ENCODE results near the gene TIAL1. TPM values are rescaled to one million over a fixed set of nuclear protein-coding genes. Genes with fewer than 3 reads are reported as not detected.
A peak's percentile ranks its signal among the peaks of the same experiment; 100 is the strongest.
"Not testable (repeated sequence)": the region's sequence is repeated elsewhere in the genome, so short reads cannot be mapped to it uniquely, and the experiment has no call there.

Gene TIAL1
- total RNA-seq, 2 donors from 2014 or later: 138 to 152 TPM

DNA sequence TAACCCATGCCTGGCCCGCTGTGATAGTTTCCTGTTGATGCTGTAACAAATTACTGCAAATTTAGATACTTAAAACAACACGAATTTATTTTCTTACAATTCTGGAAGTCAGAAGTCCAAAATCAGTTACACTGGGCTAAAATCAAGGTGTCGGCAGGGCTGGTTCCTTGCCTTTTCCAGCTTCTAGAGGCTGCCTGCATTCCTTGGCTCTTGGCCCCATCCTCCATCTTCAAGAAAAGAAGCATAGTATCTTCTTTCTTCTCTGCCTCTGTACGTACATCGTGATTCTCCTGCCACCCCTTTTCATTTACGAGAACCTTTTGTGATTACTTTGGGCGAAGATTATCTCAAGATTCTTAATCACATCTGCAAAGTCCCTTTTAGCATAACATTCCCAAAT, 1.6 kb upstream of the TIAL1 start:
- no peaks in the 10 kb centered on the region for H3K9me3 Mint-ChIP-seq
- no peak overlapping the region for H3K27ac Mint-ChIP-seq
- peaks cover 30 to 32% of the 10 kb centered on the region in 2 donors for H3K4me1 Mint-ChIP-seq (ENCODE audit: low read depth in 2 of 2)
- ATAC-seq (no peak), DNase-seq (ENCODE audit: low spot score) (no peak)
- no peaks in the 10 kb centered on the region for H3K27me3 Mint-ChIP-seq
- peaks cover 17% of the 10 kb centered on the region for H3K36me3 Mint-ChIP-seq
- peak overlapping the region; percentile 23 for H3K4me3 Mint-ChIP-seq

DNA sequence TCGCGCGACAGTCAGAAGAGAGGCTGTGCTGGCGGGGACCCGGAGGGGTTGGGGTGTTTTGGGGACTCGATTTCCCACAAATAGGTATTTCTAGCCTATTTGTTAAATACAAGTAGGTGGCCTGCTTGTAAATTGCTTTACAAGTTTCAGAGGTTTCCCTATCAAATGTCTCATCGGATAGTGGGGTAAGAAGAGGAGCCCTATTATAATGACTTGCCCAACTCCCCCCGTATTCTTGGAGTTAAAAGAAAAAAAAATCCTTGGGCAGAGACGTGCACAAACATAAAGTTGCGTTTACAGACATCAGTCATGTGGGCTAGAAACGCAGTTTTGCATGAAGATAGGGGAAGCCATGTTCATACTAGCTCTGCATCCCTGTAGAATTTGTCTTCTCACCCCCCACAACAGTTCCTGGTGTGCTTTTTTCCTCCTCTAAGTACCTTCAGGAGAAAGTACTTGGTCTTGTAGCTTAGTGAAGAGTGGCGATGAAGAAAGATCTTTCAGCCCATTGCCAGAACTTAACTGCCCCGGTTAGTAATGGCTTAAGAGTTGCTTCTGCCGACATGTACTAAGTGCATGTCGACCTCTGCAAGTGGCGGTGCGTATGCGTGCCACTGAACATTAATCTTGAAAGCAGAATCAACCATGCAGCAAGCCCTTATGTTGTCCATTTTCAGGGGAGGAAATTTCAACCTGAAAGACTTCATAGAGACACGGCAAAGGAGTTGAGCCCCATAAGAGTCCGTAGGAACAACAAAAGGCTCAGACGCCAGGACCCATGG, 832 bp upstream of the TIAL1 start:
- H3K27me3 Mint-ChIP-seq: no peaks in the 10 kb centered on the region
- H3K4me1 Mint-ChIP-seq (ENCODE audit: low read depth in 2 of 2): peaks cover 38% of the 10 kb centered on the region in 2 donors
- no peak for ATAC-seq
- peak overlapping the region; percentile 88 to 96 for H3K27ac Mint-ChIP-seq
- H3K4me3 Mint-ChIP-seq: peak overlapping the region; percentile 89
- no peak for DNase-seq (ENCODE audit: low spot score)
- H3K36me3 Mint-ChIP-seq: peaks cover 17% of the 10 kb centered on the region
- no peaks in the 10 kb centered on the region for H3K9me3 Mint-ChIP-seq

DNA sequence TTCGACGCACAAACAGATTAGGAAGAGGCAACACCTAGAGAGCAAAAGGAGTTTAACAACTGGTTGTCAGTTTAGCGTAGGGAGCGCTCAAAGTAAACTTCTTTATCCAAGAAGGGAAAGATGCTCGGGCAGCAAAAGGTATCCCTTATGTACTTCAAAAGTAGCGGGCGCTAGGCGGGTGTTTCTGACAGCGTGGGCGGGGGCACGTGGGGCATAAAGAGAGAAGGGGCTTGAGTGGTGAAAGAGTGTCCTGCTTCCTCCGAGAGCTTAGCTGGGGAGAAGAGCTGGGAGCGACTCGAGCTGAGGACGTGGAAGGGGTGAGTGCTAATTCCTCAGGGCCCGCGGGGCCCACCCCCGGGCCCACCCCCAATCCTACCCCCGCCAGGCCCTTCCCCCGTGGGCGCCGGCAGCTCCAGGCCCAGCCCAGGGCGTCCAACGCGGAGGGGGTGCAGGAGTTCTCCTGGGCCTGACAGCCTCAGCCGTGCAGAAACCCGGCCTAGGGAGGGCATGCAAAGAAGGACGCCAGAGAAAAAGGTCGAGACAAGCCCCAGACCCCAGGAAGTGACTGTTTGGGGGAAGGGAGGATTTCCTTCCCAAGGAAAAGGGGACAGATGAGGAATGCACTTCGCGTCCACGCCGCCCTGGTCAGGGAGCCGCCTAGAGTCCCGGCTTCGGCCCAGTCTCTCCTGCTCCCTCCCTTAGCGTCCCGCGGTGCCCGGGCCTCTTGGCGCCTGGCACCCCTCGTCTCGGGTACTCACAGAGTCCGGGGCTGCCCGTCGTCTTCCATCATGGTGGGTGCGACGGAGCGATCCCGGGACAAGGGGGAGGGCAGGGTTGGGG, 868 bp downstream of the TIAL1 start:
- Mint-ChIP-seq H3K36me3 (peaks cover 21% of the 10 kb centered on the region), H3K9me3 (no peaks in the 10 kb centered on the region), H3K4me1 (ENCODE audit: low read depth in 2 of 2) (peaks cover 50 to 51% of the 10 kb centered on the region in 2 donors), H3K27ac (peak overlapping the region; percentile 88 to 96), H3K4me3 (peak overlapping the region; percentile 89), H3K27me3 (no peaks in the 10 kb centered on the region)
- peak; percentile 22 to 37 for ATAC-seq
- peak; percentile 78 for DNase-seq (ENCODE audit: low spot score)

DNA sequence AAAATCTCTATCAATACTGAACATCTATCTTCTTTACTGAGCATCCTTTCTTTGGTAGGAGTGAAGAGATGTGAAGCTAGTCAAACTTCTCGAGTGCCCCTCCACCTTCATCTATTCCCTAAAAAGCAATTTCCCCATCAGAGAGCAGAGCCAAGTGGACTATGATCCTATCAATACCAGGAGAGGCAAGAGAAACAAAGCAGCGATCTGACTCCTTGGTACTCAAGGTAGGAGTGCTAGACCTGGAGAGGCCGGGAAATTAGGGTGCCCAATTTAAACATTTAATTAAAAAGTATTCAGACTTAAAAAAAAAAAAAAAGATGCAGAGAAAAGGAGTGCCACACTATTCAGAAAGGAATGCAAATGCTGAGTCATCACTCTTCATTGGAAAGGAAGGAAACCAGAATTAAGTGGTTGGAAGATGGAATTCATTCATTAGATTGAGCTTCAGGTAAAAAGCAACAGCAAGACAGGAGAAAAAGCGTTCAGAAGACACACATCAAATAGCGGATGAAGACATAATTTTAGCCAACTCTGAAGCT, 1.6 kb downstream of the TIAL1 start:
- Mint-ChIP-seq H3K27me3 (no peaks in the 10 kb centered on the region), H3K36me3 (peaks cover 21% of the 10 kb centered on the region), H3K27ac (peak overlapping the region; percentile 88 to 96), H3K4me3 (peak overlapping the region; percentile 89), H3K9me3 (no peaks in the 10 kb centered on the region), H3K4me1 (ENCODE audit: low read depth in 2 of 2) (peaks cover 50 to 51% of the 10 kb centered on the region in 2 donors)
- ATAC-seq: no peak
- no peak for DNase-seq (ENCODE audit: low spot score)

DNA sequence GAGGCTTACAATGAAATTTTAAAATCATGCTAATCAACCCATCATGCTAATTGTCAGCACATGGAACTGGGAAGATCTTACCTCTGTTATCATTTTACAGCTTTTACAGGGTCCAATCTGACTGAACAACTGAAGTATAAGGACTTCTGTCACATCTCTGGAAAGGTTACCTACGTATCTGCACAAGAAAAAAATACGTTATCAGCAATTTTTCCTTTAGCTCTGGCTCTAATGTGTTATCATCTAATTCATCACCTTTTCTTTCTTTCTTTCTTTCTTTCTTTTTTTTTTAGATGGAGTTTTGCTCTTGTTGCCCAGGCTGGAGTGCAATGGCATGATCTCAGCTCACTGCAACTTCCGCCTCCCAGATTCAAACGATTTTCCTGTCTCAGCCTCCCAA, 8.7 kb downstream of the TIAL1 start:
- Mint-ChIP-seq H3K4me3 (no peak overlapping the region), H3K4me1 (ENCODE audit: low read depth in 2 of 2) (peaks cover 17 to 22% of the 10 kb centered on the region in 2 donors), H3K27ac (no peak overlapping the region), H3K27me3 (no peaks in the 10 kb centered on the region), H3K9me3 (no peaks in the 10 kb centered on the region), H3K36me3 (peaks cover 4% of the 10 kb centered on the region)
- ATAC-seq: no peak
- DNase-seq (ENCODE audit: low spot score): no peak

DNA sequence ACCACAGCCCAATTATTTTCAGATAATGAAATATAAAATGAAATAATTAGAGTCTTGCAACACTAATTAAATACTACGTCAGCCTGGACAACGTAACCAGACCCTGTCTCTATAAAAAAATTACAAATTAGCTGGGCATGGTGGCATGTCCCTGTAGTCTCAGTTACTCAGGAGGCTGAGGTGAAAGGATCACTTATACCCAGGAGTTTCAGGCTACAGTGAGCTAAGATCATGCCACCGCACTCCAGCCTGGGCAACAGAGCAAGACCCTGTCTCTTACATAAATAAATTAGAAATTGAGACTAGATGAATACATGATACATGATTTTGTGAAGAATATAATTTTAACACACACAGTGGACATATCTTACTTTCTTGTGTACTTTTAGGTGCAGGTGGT, 18.4 kb downstream of the TIAL1 start:
- ATAC-seq: no peak
- Mint-ChIP-seq H3K36me3 (peaks cover 39% of the 10 kb centered on the region), H3K9me3 (no peaks in the 10 kb centered on the region), H3K27ac (no peak overlapping the region), H3K27me3 (no peaks in the 10 kb centered on the region), H3K4me3 (no peak overlapping the region), H3K4me1 (ENCODE audit: low read depth in 2 of 2) (peaks cover 17 to 32% of the 10 kb centered on the region in 2 donors)
- no peak for DNase-seq (ENCODE audit: low spot score)

DNA sequence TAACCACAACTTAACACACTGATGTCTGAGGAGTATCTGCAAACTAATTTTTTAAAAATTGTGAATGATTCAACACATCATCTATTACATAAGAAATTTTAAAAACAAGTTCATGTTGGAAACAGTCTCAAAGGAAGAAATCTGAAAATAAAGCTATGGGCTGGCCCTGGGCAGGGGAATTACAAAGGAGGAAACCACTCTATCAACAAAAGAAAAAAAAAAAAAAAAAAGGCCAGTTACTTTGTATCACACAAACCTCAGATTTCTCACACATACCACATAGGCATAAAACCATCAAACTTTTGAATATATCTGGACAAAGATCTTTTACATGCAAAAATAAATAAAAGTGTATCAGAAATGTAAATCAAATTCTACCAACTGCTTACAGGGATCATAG, 20.8 kb downstream of the TIAL1 start:
- DNase-seq (ENCODE audit: low spot score): no peak
- H3K36me3 Mint-ChIP-seq: peaks cover 34% of the 10 kb centered on the region
- no peaks in the 10 kb centered on the region for H3K9me3 Mint-ChIP-seq
- H3K4me3 Mint-ChIP-seq: peak overlapping the region; percentile 60
- ATAC-seq: no peak
- peak overlapping the region; percentile 58 to 81 for H3K27ac Mint-ChIP-seq
- peaks cover 17 to 26% of the 10 kb centered on the region in 2 donors for H3K4me1 Mint-ChIP-seq (ENCODE audit: low read depth in 2 of 2)
- H3K27me3 Mint-ChIP-seq: no peaks in the 10 kb centered on the region

DNA sequence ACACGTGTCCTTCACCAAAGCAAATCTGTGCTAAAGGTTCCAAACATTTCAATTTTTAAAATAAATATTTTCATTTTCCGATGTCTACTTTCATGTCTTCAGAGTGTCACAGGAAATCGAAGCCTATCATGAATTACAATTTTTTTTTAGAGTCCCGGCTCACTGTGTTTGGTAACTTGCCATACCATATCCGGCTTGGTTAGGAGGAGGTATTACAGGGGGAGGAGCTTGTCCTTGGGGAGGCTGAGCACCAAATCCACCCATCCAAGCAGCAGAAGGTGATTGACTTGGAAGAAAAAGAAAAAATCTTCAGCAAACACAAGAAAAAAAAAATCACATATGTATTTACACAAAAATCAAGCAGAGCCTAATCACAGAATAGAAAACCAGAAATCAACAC, 21.3 kb downstream of the TIAL1 start:
- Mint-ChIP-seq H3K27me3 (no peaks in the 10 kb centered on the region), H3K36me3 (peaks cover 34% of the 10 kb centered on the region), H3K9me3 (no peaks in the 10 kb centered on the region), H3K27ac (peak overlapping the region; percentile 58 to 81), H3K4me3 (peak overlapping the region; percentile 60), H3K4me1 (ENCODE audit: low read depth in 2 of 2) (peaks cover 17 to 26% of the 10 kb centered on the region in 2 donors)
- peak; percentile 83 for ATAC-seq
- no peak for DNase-seq (ENCODE audit: low spot score)

DNA sequence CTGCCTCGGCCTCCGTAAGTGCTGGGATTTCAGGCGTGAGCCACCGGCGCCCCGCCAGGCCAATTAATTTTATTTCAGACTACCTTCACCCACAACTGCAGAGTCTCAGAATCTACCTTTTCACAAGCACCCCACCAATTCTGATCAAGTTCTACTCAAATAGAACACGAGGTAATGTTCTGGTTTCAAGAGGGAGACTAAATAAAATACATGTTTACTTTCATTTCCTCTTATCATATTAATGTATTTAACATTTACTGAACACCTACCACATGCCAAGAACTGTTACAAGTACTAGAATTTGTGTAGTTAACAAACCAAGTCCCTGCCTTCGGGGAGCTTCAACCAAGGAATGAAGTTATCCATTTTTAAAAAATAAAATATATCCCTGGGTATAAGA, 28.8 kb downstream of the TIAL1 start:
- Mint-ChIP-seq H3K36me3 (no peaks in the 10 kb centered on the region), H3K27me3 (no peaks in the 10 kb centered on the region), H3K4me3 (no peak overlapping the region), H3K9me3 (no peaks in the 10 kb centered on the region), H3K27ac (no peak overlapping the region), H3K4me1 (ENCODE audit: low read depth in 2 of 2) (no peaks in the 10 kb centered on the region)
- ATAC-seq (no peak), DNase-seq (ENCODE audit: low spot score) (no peak)

DNA sequence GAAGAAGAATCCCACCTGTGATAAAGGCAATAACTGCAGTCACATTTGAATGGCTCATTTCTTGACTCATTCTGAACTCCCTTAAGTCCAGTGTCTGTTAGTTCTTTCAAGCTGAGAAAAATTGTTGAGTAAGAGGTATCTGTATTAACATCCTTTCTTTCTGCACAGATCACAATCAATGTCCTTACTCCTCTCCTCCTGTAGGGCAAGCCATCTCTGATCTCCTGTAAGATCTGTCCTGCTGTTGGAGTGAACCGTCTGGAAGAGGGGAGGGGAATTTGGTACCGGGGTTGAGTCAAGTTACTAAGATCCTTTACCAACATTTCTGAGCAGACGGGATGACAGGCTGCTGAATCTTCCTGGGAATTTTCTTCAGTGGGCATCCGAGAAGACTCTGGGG, 34.7 kb downstream of the TIAL1 start:
- no peak overlapping the region for H3K4me3 Mint-ChIP-seq
- no peak for ATAC-seq
- H3K27me3 Mint-ChIP-seq: no peaks in the 10 kb centered on the region
- H3K36me3 Mint-ChIP-seq: no peaks in the 10 kb centered on the region
- H3K27ac Mint-ChIP-seq: no peak overlapping the region
- no peak for DNase-seq (ENCODE audit: low spot score)
- H3K4me1 Mint-ChIP-seq (ENCODE audit: low read depth in 2 of 2): no peaks in the 10 kb centered on the region
- no peaks in the 10 kb centered on the region for H3K9me3 Mint-ChIP-seq

DNA sequence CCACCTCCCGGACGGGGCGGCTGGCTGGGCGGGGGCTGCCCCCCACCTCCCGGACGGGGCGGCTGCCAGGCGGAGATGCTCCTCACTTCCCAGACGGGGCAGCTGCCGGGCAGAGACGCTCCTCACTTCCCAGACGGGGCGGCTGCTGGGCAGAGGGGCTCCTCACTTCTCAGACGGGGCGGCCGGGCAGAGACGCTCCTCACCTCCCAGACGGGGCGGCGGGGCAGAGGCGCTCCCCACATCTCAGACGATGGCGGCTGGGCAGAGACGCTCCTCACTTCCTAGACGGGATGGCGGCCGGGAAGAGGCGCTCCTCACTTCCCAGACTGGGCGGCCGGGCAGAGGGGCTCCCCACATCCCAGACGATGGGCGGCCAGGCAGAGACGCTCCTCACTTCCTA, 37.3 kb downstream of the TIAL1 start:
- H3K4me3 Mint-ChIP-seq; DNase-seq (ENCODE audit: low spot score); ATAC-seq; H3K4me1 Mint-ChIP-seq (ENCODE audit: low read depth in 2 of 2); H3K36me3 Mint-ChIP-seq; H3K27me3 Mint-ChIP-seq; H3K9me3 Mint-ChIP-seq; H3K27ac Mint-ChIP-seq: not testable (repeated sequence)

DNA sequence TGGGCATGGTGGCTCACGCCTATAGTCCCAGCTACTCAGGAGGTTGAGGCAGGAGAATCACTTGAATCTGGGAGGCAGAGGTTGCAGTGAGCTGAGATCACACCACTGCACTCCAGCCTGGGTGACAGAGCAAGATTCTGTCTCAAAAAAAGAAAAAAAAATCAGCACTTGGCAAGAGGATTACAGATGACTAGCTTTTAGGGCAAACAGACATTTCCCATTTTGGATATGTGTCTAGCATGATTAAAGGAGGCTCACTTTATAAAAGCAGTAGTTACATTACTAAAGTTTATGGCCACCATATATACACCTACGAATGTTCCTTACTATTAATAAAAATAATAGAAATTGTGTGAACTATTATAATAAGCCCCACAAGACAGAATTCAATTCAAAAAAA, 40.7 kb downstream of the TIAL1 start:
- H3K27me3 Mint-ChIP-seq; H3K27ac Mint-ChIP-seq; H3K36me3 Mint-ChIP-seq; H3K9me3 Mint-ChIP-seq; H3K4me3 Mint-ChIP-seq; H3K4me1 Mint-ChIP-seq (ENCODE audit: low read depth in 2 of 2); DNase-seq (ENCODE audit: low spot score); ATAC-seq: not testable (repeated sequence)

DNA sequence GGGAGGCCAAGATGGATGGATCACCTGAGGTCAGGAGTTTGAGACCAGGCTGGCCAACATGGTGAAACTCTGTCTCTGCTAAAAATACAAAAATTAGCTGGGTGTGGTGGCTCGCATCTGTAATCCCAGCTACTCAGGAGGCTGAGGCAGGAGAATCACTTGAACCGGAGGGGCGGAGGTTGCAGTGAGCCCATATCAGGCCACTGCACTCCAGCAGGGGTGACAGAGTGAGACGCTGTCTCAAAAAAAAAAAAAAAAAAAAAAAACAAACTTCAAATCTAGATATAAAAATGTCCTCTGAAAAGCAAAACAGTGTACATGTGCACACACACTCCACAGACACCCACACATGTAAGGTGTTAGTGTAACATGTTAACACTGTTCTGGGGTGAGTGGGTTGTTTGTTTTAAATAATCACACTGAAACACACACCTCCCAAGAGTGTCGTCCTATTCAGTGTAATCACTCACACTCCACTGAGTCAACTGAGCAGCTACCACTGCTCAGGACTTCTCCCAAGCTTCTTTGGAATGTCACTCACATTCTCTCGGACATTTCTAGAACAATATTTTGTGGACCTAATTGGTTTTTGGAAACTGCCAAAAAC, 41.5 kb downstream of the TIAL1 start:
- Mint-ChIP-seq H3K27ac (no peak overlapping the region), H3K9me3 (no peaks in the 10 kb centered on the region), H3K4me3 (no peak overlapping the region), H3K36me3 (no peaks in the 10 kb centered on the region), H3K4me1 (ENCODE audit: low read depth in 2 of 2) (no peaks in the 10 kb centered on the region), H3K27me3 (peaks cover 0 to 4% of the 10 kb centered on the region in 2 donors)
- ATAC-seq (no peak), DNase-seq (ENCODE audit: low spot score) (no peak)

DNA sequence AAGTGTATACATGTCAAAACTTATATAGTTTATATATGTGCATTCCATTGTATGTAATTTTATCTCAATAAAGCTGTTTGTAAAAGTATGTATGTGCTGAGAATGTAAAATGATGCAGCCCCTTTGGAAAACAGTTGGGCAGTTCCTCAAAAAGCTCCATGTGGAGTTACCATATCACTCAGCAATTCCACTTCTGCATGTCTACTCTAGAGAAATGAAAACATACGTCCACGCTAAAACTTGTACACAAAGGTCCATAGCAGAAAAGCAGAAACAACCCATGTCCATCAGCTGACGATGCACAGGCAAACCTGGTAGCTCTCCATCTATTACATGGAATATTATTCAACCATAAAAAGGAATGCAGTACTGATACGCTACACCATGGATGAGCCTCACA, 45.9 kb downstream of the TIAL1 start:
- H3K9me3 Mint-ChIP-seq: no peaks in the 10 kb centered on the region
- ATAC-seq (no peak), DNase-seq (ENCODE audit: low spot score) (no peak)
- H3K27ac Mint-ChIP-seq: no peak overlapping the region
- H3K27me3 Mint-ChIP-seq: peaks cover 19 to 24% of the 10 kb centered on the region in 2 donors
- H3K4me3 Mint-ChIP-seq: no peak overlapping the region
- no peaks in the 10 kb centered on the region for H3K4me1 Mint-ChIP-seq (ENCODE audit: low read depth in 2 of 2)
- H3K36me3 Mint-ChIP-seq: no peaks in the 10 kb centered on the region

Data from natural killer cell treated with Interleukin-12 subunit alpha and Interleukin-12 subunit beta and Interleukin-15 and Interleukin-18, amount 100 ng/mL, for 72 hours (primary cell).